Measurements from ENCODE around the gene FANCC. TPM values are rescaled to one million over a fixed set of nuclear protein-coding genes. Genes with fewer than 3 reads are reported as not detected.

FANCC gene
- polyA plus RNA-seq, 1 of the 3 experiments (the other 2 are of a cell fraction), result 3.5 TPM

DNA sequence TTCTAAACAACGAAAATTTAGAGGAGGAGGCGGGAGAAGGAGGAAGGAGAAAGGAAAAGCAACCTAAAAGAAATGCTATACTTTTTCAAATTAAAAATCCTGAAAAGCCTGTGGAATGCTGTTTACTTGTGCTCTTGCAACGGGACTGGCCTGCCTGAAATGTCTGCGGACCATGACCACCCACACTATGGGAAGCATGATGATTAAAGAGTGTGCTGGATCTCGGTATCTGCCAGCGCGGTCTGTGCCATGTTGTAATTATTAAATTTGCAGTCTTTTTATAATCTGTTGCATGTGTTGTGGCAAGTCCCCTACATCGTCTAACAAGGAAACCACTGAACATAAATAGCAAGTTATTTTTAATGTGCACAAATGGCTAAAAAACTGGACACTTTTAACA is 111.4 kb downstream of the FANCC start (continued):
- no peak for TF ChIP-seq YY1 (IDR thresholded peaks at IDR 0.05; ENCODE audit: low read depth)
- no peak for TF ChIP-seq REST (IDR thresholded peaks at IDR 0.05; ENCODE audit: low read depth, low read length)
- TF ChIP-seq POLR2AphosphoS5 (IDR thresholded peaks at IDR 0.05; ENCODE audit: low read depth, low read length), result no peak
- peak in 1 of 2 experiments; percentile 74; a peak in 2 of 4 replicates for TF ChIP-seq EP300 (IDR thresholded peaks at IDR 0.05; ENCODE audit: borderline replicate concordance in 1 of 2, low read depth in 1 of 2, low read length in 1 of 2)
- TF ChIP-seq FOXM1 (IDR thresholded peaks at IDR 0.05; ENCODE audit: low read depth), result no peak
- TF ChIP-seq USF1 (IDR thresholded peaks at IDR 0.05; ENCODE audit: borderline replicate concordance, low read depth), result no peak
- TF ChIP-seq ELF1 (IDR thresholded peaks at IDR 0.05), result no peak
- no peak for TF ChIP-seq RXRA (IDR thresholded peaks at IDR 0.05; ENCODE audit: borderline replicate concordance, low read depth)
- TF ChIP-seq SMC3 (IDR thresholded peaks at IDR 0.05; ENCODE audit: low read depth, low read length), result no peak
- TF ChIP-seq TEAD4 (IDR thresholded peaks at IDR 0.05; ENCODE audit: borderline replicate concordance, insufficient read depth), result no peak
- no peak for TF ChIP-seq TAF1 (IDR thresholded peaks at IDR 0.05; ENCODE audit: borderline replicate concordance, low read depth, low read length)
- TF ChIP-seq NFIC (IDR thresholded peaks at IDR 0.05; ENCODE audit: borderline replicate concordance), result no peak
- TF ChIP-seq CTCF (IDR thresholded peaks at IDR 0.05), result no peak
- TF ChIP-seq NRF1 (IDR thresholded peaks at IDR 0.05; ENCODE audit: low read depth, low read length), result no peak
- TF ChIP-seq EZH2phosphoT487 (IDR thresholded peaks at IDR 0.05; ENCODE audit: borderline replicate concordance, low read depth), result no peak
- TF ChIP-seq, protein P1, sequence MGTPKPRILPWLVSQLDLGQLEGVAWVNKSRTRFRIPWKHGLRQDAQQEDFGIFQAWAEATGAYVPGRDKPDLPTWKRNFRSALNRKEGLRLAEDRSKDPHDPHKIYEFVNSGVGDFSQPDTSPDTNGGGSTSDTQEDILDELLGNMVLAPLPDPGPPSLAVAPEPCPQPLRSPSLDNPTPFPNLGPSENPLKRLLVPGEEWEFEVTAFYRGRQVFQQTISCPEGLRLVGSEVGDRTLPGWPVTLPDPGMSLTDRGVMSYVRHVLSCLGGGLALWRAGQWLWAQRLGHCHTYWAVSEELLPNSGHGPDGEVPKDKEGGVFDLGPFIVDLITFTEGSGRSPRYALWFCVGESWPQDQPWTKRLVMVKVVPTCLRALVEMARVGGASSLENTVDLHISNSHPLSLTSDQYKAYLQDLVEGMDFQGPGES (IDR thresholded peaks at IDR 0.05; ENCODE audit: low read depth, low read length), result no peak
- TF ChIP-seq JUND (IDR thresholded peaks at IDR 0.05), result no peak
- TF ChIP-seq MEF2A (IDR thresholded peaks at IDR 0.05; ENCODE audit: borderline replicate concordance, low read depth), result no peak
- TF ChIP-seq FOSL2 (IDR thresholded peaks at IDR 0.05; ENCODE audit: borderline replicate concordance, low read depth), result no peak
- TF ChIP-seq, protein P2, sequence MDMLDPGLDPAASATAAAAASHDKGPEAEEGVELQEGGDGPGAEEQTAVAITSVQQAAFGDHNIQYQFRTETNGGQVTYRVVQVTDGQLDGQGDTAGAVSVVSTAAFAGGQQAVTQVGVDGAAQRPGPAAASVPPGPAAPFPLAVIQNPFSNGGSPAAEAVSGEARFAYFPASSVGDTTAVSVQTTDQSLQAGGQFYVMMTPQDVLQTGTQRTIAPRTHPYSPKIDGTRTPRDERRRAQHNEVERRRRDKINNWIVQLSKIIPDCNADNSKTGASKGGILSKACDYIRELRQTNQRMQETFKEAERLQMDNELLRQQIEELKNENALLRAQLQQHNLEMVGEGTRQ (IDR thresholded peaks at IDR 0.05; ENCODE audit: borderline replicate concordance, low read depth, low read length), result no peak
- peak; percentile 68 for TF ChIP-seq CHD2 (IDR thresholded peaks at IDR 0.05; ENCODE audit: low read length, partially characterized antibody)
